CD14-positive monocyte (primary cell): ENCODE results near the gene SMIM38. TPM values are rescaled to one million over a fixed set of nuclear protein-coding genes. Genes with fewer than 3 reads are reported as not detected.
"Not testable (repeated sequence)": the region's sequence is repeated elsewhere in the genome, so short reads cannot be mapped to it uniquely, and the experiment has no call there.

Source experiments
- DNase-seq, 3 donors: peaks; one replicate each; pipeline ENCODE4 v3.0.0-alpha.2; 2011 to 2022
- H2AFZ ChIP-seq: 2 replicates; pipeline ENCODE4 v1.6.0; 2012; ENCODE audit warnings: mild to moderate bottlenecking, low read depth, low read length, inconsistent platforms; ENCODE audit not compliant: insufficient read depth, poor library complexity, severe bottlenecking
- H3K27ac ChIP-seq, 2 donors: 1 replicate in 1 of 2; 2 replicates in 1 of 2; pipeline ENCODE4 v1.5.1; 2012 to 2013; ENCODE audit warnings: low read length in 2 of 2, control low read depth in 1 of 2, inconsistent platforms in 1 of 2, low read depth in 1 of 2, mild to moderate bottlenecking in 1 of 2
- H3K27me3 ChIP-seq, 2 donors: one replicate each; pipeline versions ENCODE4 v1.6.0 to v1.6.1; 2011 to 2013; ENCODE audit warnings: low read length in 2 of 2; ENCODE audit not compliant: control insufficient read depth in 2 of 2, insufficient read depth in 2 of 2
- H3K36me3 ChIP-seq, 2 donors: replicated peaks in 1 of 2; 1 replicate in 1 of 2; 2 replicates in 1 of 2; pipeline versions ENCODE4 v1.5.1 to v1.6.1; 2012 to 2013; ENCODE audit warnings: low read length in 2 of 2, control low read depth in 1 of 2, inconsistent platforms in 1 of 2, mild to moderate bottlenecking in 1 of 2; ENCODE audit not compliant: insufficient read depth in 2 of 2, control insufficient read depth in 1 of 2
- H3K4me1 ChIP-seq, 2 donors: 1 replicate in 1 of 2; 2 replicates in 1 of 2; pipeline versions ENCODE4 v1.5.1 to v1.6.1; 2012 to 2013; ENCODE audit warnings: low read length in 2 of 2, control low read depth in 1 of 2, inconsistent platforms in 1 of 2, mild to moderate bottlenecking in 1 of 2, moderate library complexity in 1 of 2; ENCODE audit not compliant: insufficient read depth in 2 of 2, control insufficient read depth in 1 of 2
- H3K4me2 ChIP-seq: replicated peaks from 2 replicates; pipeline ENCODE3; 2012; ENCODE audit warnings: low read length, moderate library complexity, mild to moderate bottlenecking; ENCODE audit not compliant: poor library complexity, severe bottlenecking; ENCODE audit errors: extremely low read depth
- H3K4me3 ChIP-seq, 3 experiments: fragments of 200-600 bp in 1 of 3; sonication (generic) in 1 of 3; replicated peaks in 1 of 3; 1 replicate in 2 of 3; 2 replicates in 1 of 3; pipeline ENCODE4 v1.5.1; 2011 to 2013; ENCODE audit warnings: low read length in 3 of 3, mild to moderate bottlenecking in 3 of 3, control low read depth in 2 of 3, low read depth in 2 of 3, inconsistent platforms in 1 of 3, moderate library complexity in 1 of 3
- H3K79me2 ChIP-seq: 2 replicates; pipeline ENCODE4 v1.6.0; 2012; ENCODE audit warnings: mild to moderate bottlenecking, control low read depth, inconsistent platforms, low read length, moderate library complexity; ENCODE audit not compliant: insufficient read depth
- H3K9ac ChIP-seq: 2 replicates; pipeline ENCODE4 v1.6.0; 2017; ENCODE audit warnings: low read length, mild to moderate bottlenecking; ENCODE audit not compliant: insufficient read depth, poor library complexity, severe bottlenecking
- H3K9me3 ChIP-seq, 2 donors: replicated peaks in 1 of 2; 1 replicate in 1 of 2; 2 replicates in 1 of 2; pipeline versions ENCODE4 v1.5.1 to v1.6.1; 2012 to 2013; ENCODE audit warnings: low read length in 2 of 2, control low read depth in 1 of 2; ENCODE audit not compliant: control insufficient read depth in 1 of 2, insufficient read depth in 1 of 2
- H4K20me1 ChIP-seq: 2 replicates; pipeline ENCODE4 v1.6.0; 2012; ENCODE audit warnings: mild to moderate bottlenecking, low read length, control low read depth, moderate library complexity; ENCODE audit not compliant: insufficient read depth
- H3K27ac Mint-ChIP-seq, 7 donors: one replicate each; pipeline ENCODE4 v1.8.0; 2020; ENCODE audit warnings: mild to moderate bottlenecking in 7 of 7, mixed read lengths in 7 of 7, moderate library complexity in 6 of 7, inconsistent platforms in 2 of 7
- H3K27me3 Mint-ChIP-seq, 3 donors: one replicate each; pipeline ENCODE4 v1.8.0; 2021 to 2022; ENCODE audit warnings: low read depth in 3 of 3, mild to moderate bottlenecking in 3 of 3, mixed read lengths in 3 of 3, moderate library complexity in 3 of 3, inconsistent platforms in 1 of 3
- H3K36me3 Mint-ChIP-seq, 2 donors: one replicate each; pipeline ENCODE4 v1.8.0; 2020; ENCODE audit warnings: mixed read lengths in 2 of 2, inconsistent platforms in 1 of 2, mild to moderate bottlenecking in 1 of 2
- H3K4me1 Mint-ChIP-seq: one replicate; pipeline ENCODE4 v1.8.0; 2020; ENCODE audit warnings: mild to moderate bottlenecking, mixed read lengths
- H3K4me3 Mint-ChIP-seq, 2 donors: one replicate each; pipeline ENCODE4 v1.8.0; 2020; ENCODE audit warnings: mild to moderate bottlenecking in 2 of 2, mixed read lengths in 2 of 2, moderate library complexity in 1 of 2
- H3K9me3 Mint-ChIP-seq, 7 donors: one replicate each; pipeline ENCODE4 v1.8.0; 2020 to 2022; ENCODE audit warnings: mixed read lengths in 7 of 7, mild to moderate bottlenecking in 6 of 7, moderate library complexity in 6 of 7, inconsistent platforms in 2 of 7
- WGBS: methylation state at CpG from one replicate; pipeline ENCODE4 v1.1.5; 2013; ENCODE audit warnings: missing lambda C conversion rate; ENCODE audit not compliant: insufficient coverage; 5-methylcytosine and 5-hydroxymethylcytosine counted together
- intact Hi-C, 2 donors: fragments of 100-400 bp; cut with micrococcal nuclease; formaldehyde crosslinking; loops; one replicate each; pipeline versions ENCODE4 v1.15.0 to v1.15.1; 2023
- polyA plus RNA-seq, 3 donors: library from polyadenylated mRNA; depleted of rRNA in 1 of 3; unstranded in 2 of 3; stranded (reverse) in 1 of 3; fragments of 300-500 nt in 2 of 3; fragments of >200 nt in 1 of 3; fragmentation: Illumina TruSeq in 2 of 3; gene quantifications; 1 replicate in 2 of 3; 2 replicates in 1 of 3; pipeline ENCODE4 v1.2.3, GENCODE V29; 2012 to 2021
- TF ChIP-seq, protein P1 (sequence below): fragments of 200-600 bp; IDR thresholded peaks from one replicate; pipeline ENCODE4 v1.8.0; 2022; ENCODE audit warnings: antibody characterized with exemption, mild to moderate bottlenecking

SMIM38 gene
- polyA plus RNA-seq, 3 donors: 0.05 TPM; not detected in 2

DNA sequence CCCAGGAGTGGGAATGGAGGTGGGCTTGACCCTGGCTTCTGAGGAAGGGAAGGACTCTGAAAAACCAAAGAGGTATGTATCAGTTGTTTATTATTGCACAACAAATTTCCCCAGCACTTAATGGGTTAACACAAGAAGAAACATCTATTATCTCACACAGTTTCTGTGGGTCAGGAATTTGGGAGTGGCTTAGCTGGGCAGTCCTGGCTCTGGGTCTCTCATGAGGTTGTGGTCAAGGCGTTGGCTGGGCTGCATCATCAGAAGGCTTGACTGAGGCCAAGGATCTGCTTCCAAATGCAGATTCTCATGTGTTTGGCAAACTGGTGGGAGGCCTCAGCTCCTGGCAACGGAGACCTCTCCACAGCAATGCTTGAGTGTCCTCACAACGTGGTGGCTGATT, 17.5 kb upstream of the SMIM38 start:
- TF ChIP-seq, protein P1, sequence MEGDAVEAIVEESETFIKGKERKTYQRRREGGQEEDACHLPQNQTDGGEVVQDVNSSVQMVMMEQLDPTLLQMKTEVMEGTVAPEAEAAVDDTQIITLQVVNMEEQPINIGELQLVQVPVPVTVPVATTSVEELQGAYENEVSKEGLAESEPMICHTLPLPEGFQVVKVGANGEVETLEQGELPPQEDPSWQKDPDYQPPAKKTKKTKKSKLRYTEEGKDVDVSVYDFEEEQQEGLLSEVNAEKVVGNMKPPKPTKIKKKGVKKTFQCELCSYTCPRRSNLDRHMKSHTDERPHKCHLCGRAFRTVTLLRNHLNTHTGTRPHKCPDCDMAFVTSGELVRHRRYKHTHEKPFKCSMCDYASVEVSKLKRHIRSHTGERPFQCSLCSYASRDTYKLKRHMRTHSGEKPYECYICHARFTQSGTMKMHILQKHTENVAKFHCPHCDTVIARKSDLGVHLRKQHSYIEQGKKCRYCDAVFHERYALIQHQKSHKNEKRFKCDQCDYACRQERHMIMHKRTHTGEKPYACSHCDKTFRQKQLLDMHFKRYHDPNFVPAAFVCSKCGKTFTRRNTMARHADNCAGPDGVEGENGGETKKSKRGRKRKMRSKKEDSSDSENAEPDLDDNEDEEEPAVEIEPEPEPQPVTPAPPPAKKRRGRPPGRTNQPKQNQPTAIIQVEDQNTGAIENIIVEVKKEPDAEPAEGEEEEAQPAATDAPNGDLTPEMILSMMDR: no peak
- Mint-ChIP-seq H3K36me3 (no peaks in the 10 kb centered on the region), H3K27ac (no peak overlapping the region), H3K27me3 (peaks cover 0 to 4% (median 0%) of the 10 kb centered on the region in 3 donors), H3K4me1 (peaks cover 6% of the 10 kb centered on the region), H3K4me3 (no peak overlapping the region), H3K9me3 (peaks cover 22 to 36% (median 24%) of the 10 kb centered on the region in 7 donors)
- no peak overlapping the region for H3K4me3 ChIP-seq
- H3K36me3 ChIP-seq: no peaks in the 10 kb centered on the region
- intact Hi-C loops: no loop called here
- H3K9ac ChIP-seq: no peak overlapping the region
- no peak for DNase-seq
- H2AFZ ChIP-seq: no peak overlapping the region
- no peaks in the 10 kb centered on the region for H3K4me1 ChIP-seq
- no peak overlapping the region for H3K27ac ChIP-seq
- H3K4me2 ChIP-seq: no peak overlapping the region
- no peaks in the 10 kb centered on the region for H3K27me3 ChIP-seq
- no peaks in the 10 kb centered on the region for H4K20me1 ChIP-seq
- 71% methylated on average over 1 of the region's 3 CpGs for WGBS
- H3K79me2 ChIP-seq: no peaks in the 10 kb centered on the region
- H3K9me3 ChIP-seq: peaks cover 8 to 24% of the 10 kb centered on the region in 2 donors

DNA sequence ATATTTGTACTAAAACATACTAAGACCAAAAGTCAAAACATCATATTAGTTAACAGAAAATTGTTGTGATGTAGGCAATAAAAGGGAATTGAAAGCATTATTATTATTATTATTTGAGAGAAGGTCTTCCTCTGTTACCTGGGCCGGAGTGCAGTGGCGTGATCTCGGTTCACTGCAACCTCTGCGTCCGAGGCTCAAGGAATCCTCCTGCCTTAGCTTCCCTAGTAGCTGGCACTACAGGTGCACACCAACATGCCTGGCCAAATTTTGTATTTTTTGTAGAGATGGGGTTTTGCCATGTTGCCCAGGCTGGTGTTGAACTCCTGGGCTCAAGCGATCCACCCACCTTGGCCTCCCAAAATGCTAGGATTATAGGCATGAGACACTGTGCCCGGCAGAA, 15.6 kb upstream of the SMIM38 start:
- H3K9ac ChIP-seq, H3K79me2 ChIP-seq, H3K4me2 ChIP-seq, H3K36me3 Mint-ChIP-seq, H3K27me3 Mint-ChIP-seq, H3K4me1 Mint-ChIP-seq, H3K27me3 ChIP-seq, H3K36me3 ChIP-seq, H3K27ac Mint-ChIP-seq, H3K4me3 Mint-ChIP-seq, H3K4me3 ChIP-seq, H3K27ac ChIP-seq, H3K4me1 ChIP-seq, intact Hi-C loops, H4K20me1 ChIP-seq, DNase-seq, H2AFZ ChIP-seq: not testable (repeated sequence)
- WGBS: no CpG with 5 or more reads among the region's 7 CpGs
- peaks cover 0 to 13% of the 10 kb centered on the region in 2 donors for H3K9me3 ChIP-seq
- H3K9me3 Mint-ChIP-seq: peaks cover 8 to 27% (median 17%) of the 10 kb centered on the region in 7 donors
